ENCODE data around the gene RBBP6.
"Not testable (repeated sequence)": the region's sequence is repeated elsewhere in the genome, so short reads cannot be mapped to it uniquely, and the experiment has no call there.

Gene RBBP6

DNA sequence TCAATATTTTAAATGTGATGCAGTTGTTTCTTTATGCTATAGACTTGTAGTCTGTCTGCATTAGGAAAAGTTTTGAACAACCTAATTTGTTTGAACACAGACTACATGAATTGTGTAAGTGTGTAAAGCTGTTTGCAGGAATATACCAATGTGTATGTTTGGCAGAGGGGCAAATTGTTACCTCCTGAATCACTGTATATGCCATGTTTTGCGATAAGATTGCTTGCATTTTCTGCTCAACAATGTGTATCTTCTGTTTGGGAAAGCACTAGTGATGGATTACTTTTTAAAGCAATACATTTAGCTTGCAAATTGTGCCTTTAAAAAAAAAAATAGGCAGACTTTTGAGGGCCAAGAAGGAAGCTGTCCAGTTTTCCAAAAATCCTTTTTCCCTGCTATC is 14.6 kb downstream of the RBBP6 start:
- no peak for DNase-seq (ENCODE audit: low read depth, low spot score)
- in situ Hi-C loops (cut with HindIII; ENCODE audit: low sequenced_read_pairs): no loop called here
- TF ChIP-seq, protein P1, sequence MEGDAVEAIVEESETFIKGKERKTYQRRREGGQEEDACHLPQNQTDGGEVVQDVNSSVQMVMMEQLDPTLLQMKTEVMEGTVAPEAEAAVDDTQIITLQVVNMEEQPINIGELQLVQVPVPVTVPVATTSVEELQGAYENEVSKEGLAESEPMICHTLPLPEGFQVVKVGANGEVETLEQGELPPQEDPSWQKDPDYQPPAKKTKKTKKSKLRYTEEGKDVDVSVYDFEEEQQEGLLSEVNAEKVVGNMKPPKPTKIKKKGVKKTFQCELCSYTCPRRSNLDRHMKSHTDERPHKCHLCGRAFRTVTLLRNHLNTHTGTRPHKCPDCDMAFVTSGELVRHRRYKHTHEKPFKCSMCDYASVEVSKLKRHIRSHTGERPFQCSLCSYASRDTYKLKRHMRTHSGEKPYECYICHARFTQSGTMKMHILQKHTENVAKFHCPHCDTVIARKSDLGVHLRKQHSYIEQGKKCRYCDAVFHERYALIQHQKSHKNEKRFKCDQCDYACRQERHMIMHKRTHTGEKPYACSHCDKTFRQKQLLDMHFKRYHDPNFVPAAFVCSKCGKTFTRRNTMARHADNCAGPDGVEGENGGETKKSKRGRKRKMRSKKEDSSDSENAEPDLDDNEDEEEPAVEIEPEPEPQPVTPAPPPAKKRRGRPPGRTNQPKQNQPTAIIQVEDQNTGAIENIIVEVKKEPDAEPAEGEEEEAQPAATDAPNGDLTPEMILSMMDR (IDR thresholded peaks at IDR 0.05; ENCODE audit: low read depth, low read length): no peak
- H3K4me3 ChIP-seq (ENCODE audit: low read depth, low read length): no peak overlapping the region

DNA sequence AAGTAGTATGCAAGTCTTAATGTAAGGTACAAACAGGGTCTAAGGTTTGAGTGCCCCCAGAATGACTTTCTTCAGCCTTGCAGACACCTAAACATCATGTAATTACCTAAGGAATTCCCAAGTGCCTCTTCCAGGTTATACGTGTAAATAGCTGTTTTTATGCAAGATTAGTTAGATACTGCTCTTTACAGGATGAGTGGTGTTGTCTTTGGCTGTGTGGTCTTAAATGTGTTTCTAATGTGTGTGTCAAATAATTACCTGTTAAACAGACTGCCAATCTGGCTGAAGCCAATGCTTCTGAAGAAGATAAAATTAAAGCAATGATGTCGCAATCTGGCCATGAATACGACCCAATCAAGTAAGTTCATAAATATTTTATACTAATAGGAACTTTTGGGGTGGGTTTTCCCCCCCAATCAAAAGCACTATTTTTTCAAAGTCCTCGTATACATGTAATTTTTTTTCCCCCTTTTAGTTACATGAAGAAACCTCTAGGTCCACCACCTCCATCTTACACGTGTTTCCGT is 16.0 kb downstream of the RBBP6 start:
- TF ChIP-seq, protein P1 (IDR thresholded peaks at IDR 0.05; ENCODE audit: low read depth, low read length): no peak
- in situ Hi-C loops (cut with HindIII; ENCODE audit: low sequenced_read_pairs): no loop called here
- DNase-seq (ENCODE audit: low read depth, low spot score): no peak

DNA sequence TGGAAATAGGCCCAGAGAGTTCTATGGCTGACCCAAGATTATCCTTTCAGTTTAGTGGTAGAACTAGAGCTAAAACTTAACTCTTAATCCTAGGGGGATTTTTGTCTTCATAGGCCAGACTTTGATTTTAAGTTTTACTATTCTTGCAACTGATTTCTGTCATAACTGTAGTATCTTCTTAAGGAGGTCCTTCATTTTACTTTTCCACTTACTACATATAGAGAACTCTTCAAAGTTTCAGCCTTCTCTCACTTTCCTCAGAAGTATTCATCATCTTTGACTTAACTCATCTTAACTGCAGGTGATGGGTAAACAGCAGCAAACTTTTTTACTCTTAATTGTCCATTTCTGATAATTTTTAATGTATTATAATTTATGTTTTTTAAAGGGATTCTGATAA is 23.4 kb downstream of the RBBP6 start:
- no peak overlapping the region for H3K4me3 ChIP-seq (ENCODE audit: low read depth, low read length)
- in situ Hi-C loops (cut with HindIII; ENCODE audit: low sequenced_read_pairs): no loop called here
- DNase-seq (ENCODE audit: low read depth, low spot score): no peak
- TF ChIP-seq, protein P1 (IDR thresholded peaks at IDR 0.05; ENCODE audit: low read depth, low read length): no peak

More for the DNA sequence above, 16.0 kb downstream of the RBBP6 start:
- H3K4me3 ChIP-seq (ENCODE audit: low read depth, low read length): no peak overlapping the region

DNA sequence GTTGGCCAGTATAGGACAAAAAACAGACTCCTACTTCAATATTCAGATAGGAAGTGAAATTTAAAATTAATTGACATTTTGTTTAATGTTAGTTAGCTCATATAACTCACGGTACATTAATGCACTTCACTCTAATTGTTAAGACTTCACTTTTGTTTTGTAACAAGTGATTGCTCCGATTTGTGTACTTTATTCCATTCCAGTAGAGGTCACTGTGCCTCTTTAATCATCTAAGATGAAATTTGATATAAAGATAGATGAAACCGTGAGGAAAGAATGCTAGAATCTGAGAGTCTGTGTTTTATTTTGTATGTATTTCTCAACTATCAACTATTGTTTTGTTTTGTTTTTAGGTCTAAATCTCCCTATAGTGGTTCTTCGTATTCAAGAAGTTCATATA is 29.0 kb downstream of the RBBP6 start:
- in situ Hi-C loops (cut with HindIII; ENCODE audit: low sequenced_read_pairs): no loop called here
- TF ChIP-seq, protein P1 (IDR thresholded peaks at IDR 0.05; ENCODE audit: low read depth, low read length): peak; percentile 34
- H3K4me3 ChIP-seq (ENCODE audit: low read depth, low read length): no peak overlapping the region
- peak; percentile 40 for DNase-seq (ENCODE audit: low read depth, low spot score)

DNA sequence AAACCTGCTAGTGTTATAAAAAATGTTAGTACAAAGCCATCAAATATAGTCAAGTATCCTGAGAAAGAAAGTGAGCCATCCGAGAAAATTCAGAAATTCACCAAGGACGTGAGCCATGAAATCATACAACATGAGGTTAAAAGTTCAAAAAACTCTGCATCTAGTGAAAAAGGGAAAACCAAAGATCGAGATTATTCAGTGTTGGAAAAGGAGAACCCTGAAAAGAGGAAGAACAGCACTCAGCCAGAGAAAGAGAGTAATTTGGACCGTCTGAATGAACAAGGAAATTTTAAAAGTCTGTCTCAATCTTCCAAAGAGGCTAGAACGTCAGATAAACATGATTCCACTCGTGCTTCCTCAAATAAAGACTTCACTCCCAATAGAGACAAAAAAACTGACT is 31.7 kb downstream of the RBBP6 start:
- H3K4me3 ChIP-seq (ENCODE audit: low read depth, low read length): no peak overlapping the region
- DNase-seq (ENCODE audit: low read depth, low spot score): no peak
- in situ Hi-C loops (cut with HindIII; ENCODE audit: low sequenced_read_pairs): no loop called here
- TF ChIP-seq, protein P1 (IDR thresholded peaks at IDR 0.05; ENCODE audit: low read depth, low read length): no peak

DNA sequence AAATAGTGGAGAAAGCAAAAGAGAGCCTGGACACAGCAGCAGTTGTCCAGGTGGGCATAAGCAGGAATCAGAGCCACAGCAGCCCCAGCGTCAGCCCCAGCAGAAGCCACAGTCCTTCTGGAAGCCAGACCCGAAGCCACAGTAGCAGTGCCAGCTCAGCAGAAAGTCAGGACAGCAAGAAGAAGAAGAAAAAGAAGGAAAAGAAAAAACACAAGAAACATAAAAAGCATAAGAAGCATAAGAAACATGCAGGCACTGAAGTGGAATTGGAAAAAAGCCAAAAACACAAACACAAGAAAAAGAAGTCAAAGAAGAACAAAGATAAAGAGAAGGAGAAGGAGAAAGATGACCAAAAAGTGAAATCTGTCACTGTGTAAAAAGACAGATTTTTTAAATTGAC is 32.7 kb downstream of the RBBP6 start:
- in situ Hi-C loops (cut with HindIII; ENCODE audit: low sequenced_read_pairs): no loop called here
- DNase-seq (ENCODE audit: low read depth, low spot score): no peak
- H3K4me3 ChIP-seq (ENCODE audit: low read depth, low read length): no peak overlapping the region
- TF ChIP-seq, protein P1 (IDR thresholded peaks at IDR 0.05; ENCODE audit: low read depth, low read length): no peak

DNA sequence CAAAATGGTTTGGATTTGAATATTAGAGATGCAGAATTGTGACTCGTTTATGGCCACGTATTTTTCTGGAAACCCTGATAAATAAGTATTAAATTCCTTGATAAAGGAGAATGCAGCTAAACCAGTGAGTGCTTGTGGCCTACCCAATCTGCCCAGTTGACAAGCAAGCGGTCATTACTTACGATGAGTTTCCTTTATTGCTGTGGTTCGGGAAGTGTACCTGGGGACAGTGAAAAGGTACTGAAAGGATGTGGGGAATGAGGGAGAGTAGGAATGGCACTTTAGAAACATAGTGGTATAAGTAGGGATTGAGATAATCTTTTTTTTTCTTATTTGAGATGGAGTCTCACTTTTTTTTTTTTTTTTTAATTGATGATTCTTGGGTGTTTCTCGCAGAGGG is 33.8 kb downstream of the RBBP6 start:
- in situ Hi-C loops (cut with HindIII; ENCODE audit: low sequenced_read_pairs): no loop called here
- DNase-seq (ENCODE audit: low read depth, low spot score): no peak
- TF ChIP-seq, protein P1 (IDR thresholded peaks at IDR 0.05; ENCODE audit: low read depth, low read length): no peak
- H3K4me3 ChIP-seq (ENCODE audit: low read depth, low read length): no peak overlapping the region

DNA sequence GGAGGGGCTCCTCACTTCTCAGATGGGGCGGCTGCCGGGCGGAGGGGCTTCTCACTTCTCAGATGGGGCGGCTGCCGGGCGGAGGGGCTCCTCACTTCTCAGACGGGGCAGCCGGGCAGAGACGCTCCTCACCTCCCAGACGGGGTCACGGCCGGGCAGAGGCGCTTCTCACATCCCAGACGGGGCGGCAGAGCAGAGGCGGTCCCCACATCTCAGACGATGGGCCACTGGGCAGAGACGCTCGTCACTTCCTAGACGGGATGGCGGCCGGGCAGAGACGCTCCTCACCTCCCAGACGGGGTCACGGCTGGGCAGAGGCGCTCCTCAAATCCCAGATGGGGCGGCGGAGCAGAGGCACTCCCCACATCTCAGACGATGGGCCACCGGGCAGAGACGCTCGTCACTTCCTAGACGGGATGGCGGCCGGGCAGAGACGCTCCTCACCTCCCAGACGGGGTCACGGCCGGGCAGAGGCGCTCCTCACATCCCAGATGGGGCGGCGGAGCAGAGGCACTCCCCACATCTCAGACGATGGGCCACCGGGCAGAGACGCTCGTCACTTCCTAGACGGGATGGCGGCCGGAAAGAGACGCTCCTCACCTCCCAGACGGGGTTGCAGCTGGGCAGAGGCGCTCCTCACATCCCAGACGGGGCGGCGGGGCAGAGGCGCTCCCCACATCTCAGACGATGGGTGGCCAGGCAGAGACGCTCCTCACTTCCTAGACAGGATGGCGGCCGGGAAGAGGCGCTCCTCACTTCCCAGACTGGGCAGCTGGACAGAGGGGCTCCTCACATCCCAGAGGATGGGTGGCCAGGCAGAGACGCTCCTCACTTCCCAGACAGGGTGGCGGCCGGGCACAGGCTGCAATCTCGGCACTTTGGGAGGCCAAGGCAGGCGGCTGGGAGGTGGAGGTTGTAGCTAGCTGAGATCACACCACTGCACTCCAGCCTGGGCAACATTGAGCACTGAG is 35.4 kb downstream of the RBBP6 start:
- H3K4me3 ChIP-seq (ENCODE audit: low read depth, low read length); in situ Hi-C loops (cut with HindIII; ENCODE audit: low sequenced_read_pairs); DNase-seq (ENCODE audit: low read depth, low spot score): not testable (repeated sequence)

DNA sequence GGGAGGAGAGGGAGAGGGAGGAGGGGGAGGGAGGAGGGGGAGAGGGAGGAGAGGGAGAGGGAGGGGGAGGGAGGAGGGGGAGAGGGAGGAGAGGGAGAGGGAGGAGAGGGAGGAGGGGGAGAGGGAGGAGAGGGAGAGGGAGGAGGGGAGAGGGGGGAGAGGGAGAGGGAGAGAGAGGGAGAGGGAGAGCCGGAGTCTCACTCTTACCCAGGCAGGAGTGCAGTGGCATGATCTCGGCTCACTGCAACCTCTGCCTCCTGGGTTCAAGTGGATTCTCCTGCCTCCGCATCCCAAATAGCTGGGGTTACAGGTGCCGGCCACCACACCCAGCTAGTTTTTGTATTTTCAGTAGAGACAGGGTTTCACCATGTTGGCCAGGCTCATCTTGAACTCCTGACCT is 36.4 kb downstream of the RBBP6 start:
- in situ Hi-C loops (cut with HindIII; ENCODE audit: low sequenced_read_pairs); H3K4me3 ChIP-seq (ENCODE audit: low read depth, low read length); DNase-seq (ENCODE audit: low read depth, low spot score): not testable (repeated sequence)

Measured in astrocyte of the spinal cord (primary cell).